Caco-2 (cell line): ENCODE measurements around the gene LMO2. TPM values are rescaled to one million over a fixed set of nuclear protein-coding genes. Genes with fewer than 3 reads are reported as not detected.

Source experiments
- BruUV-seq: library from RNA; stranded (reverse); fragments of 400-500 nt; replicated peaks from 2 replicates; lab custom pipeline; 2021; lab: Mats Ljungman, UMichigan
- CTCF ChIA-PET: fragments of 300-600 bp; sonication (Branson Sonifier 250); formaldehyde crosslinking; loops from one replicate; lab custom pipeline; 2022; ENCODE audit warnings: antibody characterized with exemption; lab: Charles Lee
- POLR2A ChIA-PET: fragments of 300-600 bp; sonication (Branson Sonifier 250); formaldehyde crosslinking; loops from one replicate; lab custom pipeline; 2022; ENCODE audit warnings: antibody characterized with exemption; lab: Charles Lee
- DNase-seq, 2 experiments: peaks; one replicate each; pipeline versions ENCODE4 v3.0.0 to v3.0.0-alpha.2; 2020 to 2022
- H3K27me3 ChIP-seq: replicated peaks from 2 replicates; pipeline ENCODE4 v1.6.0; 2011; ENCODE audit warnings: low read length; ENCODE audit not compliant: control insufficient read depth, insufficient read depth
- H3K36me3 ChIP-seq: 2 replicates; pipeline ENCODE4 v1.5.1; 2011; ENCODE audit warnings: low read length; ENCODE audit not compliant: control insufficient read depth, insufficient read depth
- H3K4me1 ChIP-seq: fragments of 250-450 bp; sonication (Bioruptor Pico); 2 replicates; pipeline ENCODE4 v1.5.1; 2020; ENCODE audit warnings: mild to moderate bottlenecking
- H3K4me3 ChIP-seq: 2 replicates; pipeline ENCODE4 v1.5.1; 2011; ENCODE audit warnings: low read depth, mild to moderate bottlenecking, control low read depth, low read length
- H3K9me3 ChIP-seq: fragments of 250-450 bp; sonication (Bioruptor Pico); 2 replicates; pipeline ENCODE4 v1.5.1; 2020; ENCODE audit warnings: mild to moderate bottlenecking, moderate library complexity
- H3K27ac Mint-ChIP-seq: one replicate; pipeline ENCODE4 v1.8.0; 2022; ENCODE audit warnings: mixed read lengths; ENCODE audit not compliant: unreplicated experiment
- H3K27me3 Mint-ChIP-seq: one replicate; pipeline ENCODE4 v1.8.0; 2022; ENCODE audit warnings: mixed read lengths; ENCODE audit not compliant: insufficient read depth, unreplicated experiment
- H3K36me3 Mint-ChIP-seq: one replicate; pipeline ENCODE4 v1.8.0; 2022; ENCODE audit warnings: mild to moderate bottlenecking, mixed read lengths; ENCODE audit not compliant: insufficient read depth, unreplicated experiment
- H3K4me1 Mint-ChIP-seq: one replicate; pipeline ENCODE4 v1.8.0; 2022; ENCODE audit warnings: low read depth, mixed read lengths; ENCODE audit not compliant: unreplicated experiment
- H3K4me3 Mint-ChIP-seq: one replicate; pipeline ENCODE4 v1.8.0; 2022; ENCODE audit warnings: mild to moderate bottlenecking, moderate library complexity, mixed read lengths; ENCODE audit not compliant: unreplicated experiment
- H3K9me3 Mint-ChIP-seq: one replicate; pipeline ENCODE4 v1.8.0; 2022; ENCODE audit warnings: mixed read lengths; ENCODE audit not compliant: unreplicated experiment
- intact Hi-C: fragments of 100-400 bp; cut with micrococcal nuclease; formaldehyde crosslinking; loops from one replicate; pipeline ENCODE4 v1.10.0; 2022; ENCODE audit not compliant: unreplicated experiment
- total RNA-seq: library from RNA; stranded (reverse); gene quantifications from 2 replicates; pipeline ENCODE4 v1.2.3, GENCODE V29; 2022
- TF ChIP-seq, protein P1 (sequence below), 2 experiments: fragments of 200-600 bp in 1 of 2; IDR thresholded peaks; 1 replicate in 1 of 2; 2 replicates in 1 of 2; pipeline versions ENCODE4 v1.5.1 to v1.8.0; 2011 to 2022; ENCODE audit warnings: antibody characterized with exemption in 1 of 2, control low read depth in 1 of 2, inconsistent platforms in 1 of 2, low read depth in 1 of 2, low read length in 1 of 2, mild to moderate bottlenecking in 1 of 2, moderate library complexity in 1 of 2; ENCODE audit not compliant: insufficient read depth in 1 of 2, severe bottlenecking in 1 of 2, unreplicated experiment in 1 of 2

Gene LMO2
- total RNA-seq, 1 experiment from 2014 or later, result 0.29 TPM

- Histone ChIP-seq H3K9me3 (no peaks in the 10 kb centered on the region), H3K27me3 (peaks cover 1% of the 10 kb centered on the region; the same call in 1 of the 2 replicates), H3K4me3 (no peak overlapping the region), H3K4me1 (no peaks in the 10 kb centered on the region), H3K36me3 (no peaks in the 10 kb centered on the region)
- Mint-ChIP-seq H3K4me1 (no peaks in the 10 kb centered on the region), H3K36me3 (no peaks in the 10 kb centered on the region), H3K9me3 (no peaks in the 10 kb centered on the region), H3K27ac (no peak overlapping the region), H3K27me3 (peaks cover 17% of the 10 kb centered on the region), H3K4me3 (no peak overlapping the region)
- no TSS peak for BruUV-seq
- intact Hi-C loops, result no loop called here
- CTCF ChIA-PET, result no interaction called here
- no peak for DNase-seq
- TF ChIP-seq, protein P1, sequence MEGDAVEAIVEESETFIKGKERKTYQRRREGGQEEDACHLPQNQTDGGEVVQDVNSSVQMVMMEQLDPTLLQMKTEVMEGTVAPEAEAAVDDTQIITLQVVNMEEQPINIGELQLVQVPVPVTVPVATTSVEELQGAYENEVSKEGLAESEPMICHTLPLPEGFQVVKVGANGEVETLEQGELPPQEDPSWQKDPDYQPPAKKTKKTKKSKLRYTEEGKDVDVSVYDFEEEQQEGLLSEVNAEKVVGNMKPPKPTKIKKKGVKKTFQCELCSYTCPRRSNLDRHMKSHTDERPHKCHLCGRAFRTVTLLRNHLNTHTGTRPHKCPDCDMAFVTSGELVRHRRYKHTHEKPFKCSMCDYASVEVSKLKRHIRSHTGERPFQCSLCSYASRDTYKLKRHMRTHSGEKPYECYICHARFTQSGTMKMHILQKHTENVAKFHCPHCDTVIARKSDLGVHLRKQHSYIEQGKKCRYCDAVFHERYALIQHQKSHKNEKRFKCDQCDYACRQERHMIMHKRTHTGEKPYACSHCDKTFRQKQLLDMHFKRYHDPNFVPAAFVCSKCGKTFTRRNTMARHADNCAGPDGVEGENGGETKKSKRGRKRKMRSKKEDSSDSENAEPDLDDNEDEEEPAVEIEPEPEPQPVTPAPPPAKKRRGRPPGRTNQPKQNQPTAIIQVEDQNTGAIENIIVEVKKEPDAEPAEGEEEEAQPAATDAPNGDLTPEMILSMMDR (IDR thresholded peaks at IDR 0.05; ENCODE audit: insufficient read depth in 1 of 2, low read depth in 1 of 2, low read length in 1 of 2, severe bottlenecking in 1 of 2, unreplicated experiment in 1 of 2), result no peak
- POLR2A ChIA-PET, result no interaction called here
These were observed 7.6 kb upstream of the LMO2 start for GRCh38 chr11:33899400-33900037.

GRCh38 chr11:33898957-33899356 is 7.1 kb upstream of the LMO2 start:
- H3K36me3 Mint-ChIP-seq, result no peaks in the 10 kb centered on the region
- CTCF ChIA-PET, result no interaction called here
- no peaks in the 10 kb centered on the region for H3K9me3 Mint-ChIP-seq
- no peak overlapping the region for H3K4me3 Mint-ChIP-seq
- POLR2A ChIA-PET, result no interaction called here
- no peaks in the 10 kb centered on the region for H3K9me3 ChIP-seq
- no peaks in the 10 kb centered on the region for H3K27me3 ChIP-seq
- TF ChIP-seq, protein P1 (IDR thresholded peaks at IDR 0.05; ENCODE audit: insufficient read depth in 1 of 2, low read depth in 1 of 2, low read length in 1 of 2, severe bottlenecking in 1 of 2, unreplicated experiment in 1 of 2), result no peak
- no peaks in the 10 kb centered on the region for H3K4me1 Mint-ChIP-seq
- intact Hi-C loops, result no loop called here
- H3K4me1 ChIP-seq, result no peaks in the 10 kb centered on the region
- H3K4me3 ChIP-seq, result no peak overlapping the region
- no peak for DNase-seq
- H3K27ac Mint-ChIP-seq, result no peak overlapping the region
- H3K27me3 Mint-ChIP-seq, result peaks cover 11% of the 10 kb centered on the region
- BruUV-seq, result no TSS peak
- H3K36me3 ChIP-seq, result no peaks in the 10 kb centered on the region

- no TSS peak for BruUV-seq
- TF ChIP-seq, protein P1 (IDR thresholded peaks at IDR 0.05; ENCODE audit: insufficient read depth in 1 of 2, low read depth in 1 of 2, low read length in 1 of 2, severe bottlenecking in 1 of 2, unreplicated experiment in 1 of 2), result no peak
These were observed 6.0 kb upstream of the LMO2 start for GRCh38 chr11:33897761-33898375.

More at GRCh38 chr11:33897761-33898375, 6.0 kb upstream of the LMO2 start:
- H3K9me3 ChIP-seq, result no peaks in the 10 kb centered on the region
- CTCF ChIA-PET, result no interaction called here
- H3K27me3 ChIP-seq, result no peaks in the 10 kb centered on the region
- H3K9me3 Mint-ChIP-seq, result no peaks in the 10 kb centered on the region
- H3K4me3 ChIP-seq, result no peak overlapping the region
- no peaks in the 10 kb centered on the region for H3K4me1 ChIP-seq
- no peak overlapping the region for H3K27ac Mint-ChIP-seq
- no peaks in the 10 kb centered on the region for H3K36me3 ChIP-seq
- POLR2A ChIA-PET, result no interaction called here
- DNase-seq, result no peak
- no peaks in the 10 kb centered on the region for H3K4me1 Mint-ChIP-seq
- intact Hi-C loops, result no loop called here
- H3K4me3 Mint-ChIP-seq, result no peak overlapping the region
- H3K36me3 Mint-ChIP-seq, result no peaks in the 10 kb centered on the region
- H3K27me3 Mint-ChIP-seq, result peaks cover 6% of the 10 kb centered on the region
